Stimulated activated CD4-positive, alpha-beta T cell treated with anti-CD3 and anti-CD28 coated beads, Interleukin-4, amount 100 ng/mL, for 24 hours (primary cell): Measurements from ENCODE around the gene TMTC1.

Experiments used
- DNase-seq: peaks from one replicate; pipeline ENCODE4 v3.0.0-alpha.2; 2020

TMTC1 gene

GRCh38 chr12:29738365-29738764 lies 45.4 kb downstream of the TMTC1 start:
- DNase-seq = no peak

- DNase-seq = no peak
Measured at GRCh38 chr12:29737644-29738043, 46.1 kb downstream of the TMTC1 start.

GRCh38 chr12:29735604-29736003 lies 48.1 kb downstream of the TMTC1 start:
- no peak for DNase-seq

- no peak for DNase-seq
Measured at GRCh38 chr12:29734734-29735133, 49.0 kb downstream of the TMTC1 start.

GRCh38 chr12:29734305-29734704 lies 49.4 kb downstream of the TMTC1 start:
- DNase-seq = no peak

- no peak for DNase-seq
Measured at GRCh38 chr12:29733501-29733900, 50.2 kb downstream of the TMTC1 start.

GRCh38 chr12:29733060-29733459 lies 50.7 kb downstream of the TMTC1 start:
- DNase-seq = no peak

- DNase-seq = no peak
Measured at GRCh38 chr12:29732593-29732992, 51.1 kb downstream of the TMTC1 start.

- DNase-seq = no peak
Measured at GRCh38 chr12:29732191-29732590, 51.6 kb downstream of the TMTC1 start.

- no peak for DNase-seq
Measured at GRCh38 chr12:29731591-29731990, 52.2 kb downstream of the TMTC1 start.

GRCh38 chr12:29730481-29730880 lies 53.3 kb downstream of the TMTC1 start:
- DNase-seq = no peak

GRCh38 chr12:29728030-29728429 lies 55.7 kb downstream of the TMTC1 start:
- no peak for DNase-seq

GRCh38 chr12:29726741-29727348 lies 56.9 kb downstream of the TMTC1 start:
- DNase-seq = no peak

GRCh38 chr12:29726321-29726692 lies 57.4 kb downstream of the TMTC1 start:
- no peak for DNase-seq

- DNase-seq = no peak
Measured at GRCh38 chr12:29725587-29726320, 58.0 kb downstream of the TMTC1 start.

GRCh38 chr12:29722164-29722563 lies 61.6 kb downstream of the TMTC1 start:
- DNase-seq = no peak

- no peak for DNase-seq
Measured at GRCh38 chr12:29719381-29719780, 64.4 kb downstream of the TMTC1 start.

- no peak for DNase-seq
Measured at GRCh38 chr12:29717540-29718100, 66.1 kb downstream of the TMTC1 start.

GRCh38 chr12:29714966-29715365 lies 68.8 kb downstream of the TMTC1 start:
- DNase-seq = no peak

GRCh38 chr12:29713729-29714128 lies 70.0 kb downstream of the TMTC1 start:
- no peak for DNase-seq

- DNase-seq = no peak
Measured at GRCh38 chr12:29711381-29711780, 72.4 kb downstream of the TMTC1 start.

- DNase-seq = no peak
Measured at GRCh38 chr12:29710104-29710503, 73.6 kb downstream of the TMTC1 start.

- DNase-seq = no peak
Measured at GRCh38 chr12:29709496-29710040, 74.2 kb downstream of the TMTC1 start.

GRCh38 chr12:29709054-29709453 lies 74.7 kb downstream of the TMTC1 start:
- no peak for DNase-seq
